Measurements from ENCODE around the gene LNPK.

The LNPK gene

GRCh38 chr2:176001916-176002687 is at the start of gene LNPK:
Gene LNPK, minus strand, starts transcription at chr2:176002267. Its CDS starts 6,683 bp downstream, at chr2:175995584.
- DNase-seq (ENCODE audit: extremely low read depth, low read depth): peak; percentile 68
- TF ChIP-seq CTCF (IDR thresholded peaks at IDR 0.05; ENCODE audit: low read depth, low read length): no peak

GRCh38 chr2:176039375-176039774 is 37.3 kb upstream of the LNPK start:
- DNase-seq (ENCODE audit: extremely low read depth, low read depth): no peak
- no peak for TF ChIP-seq CTCF (IDR thresholded peaks at IDR 0.05; ENCODE audit: low read depth, low read length)

DNA sequence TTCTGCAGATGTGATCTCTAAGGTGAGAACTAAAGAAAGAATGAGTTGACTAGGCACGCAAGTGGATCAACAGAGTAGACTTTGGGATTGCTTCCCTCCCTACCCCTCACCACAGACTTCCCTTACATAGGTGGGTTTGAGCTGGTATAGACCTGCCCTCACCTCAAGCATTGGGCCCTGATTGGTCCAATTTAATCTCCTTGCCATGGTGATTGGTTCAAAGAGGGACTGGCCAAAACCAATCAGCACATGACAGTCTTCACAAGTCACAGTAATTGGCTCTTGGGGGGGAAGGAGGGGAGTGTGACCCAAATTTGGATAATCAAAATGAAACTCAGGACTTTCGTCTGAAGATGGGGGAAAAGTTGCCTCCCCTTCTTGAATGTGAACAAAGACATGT is 36.6 kb upstream of the LNPK start:
- no peak for DNase-seq (ENCODE audit: extremely low read depth, low read depth)
- no peak for TF ChIP-seq CTCF (IDR thresholded peaks at IDR 0.05; ENCODE audit: low read depth, low read length)

- no peak for DNase-seq (ENCODE audit: extremely low read depth, low read depth)
- TF ChIP-seq CTCF (IDR thresholded peaks at IDR 0.05; ENCODE audit: low read depth, low read length): no peak
These were observed 33.1 kb upstream of the LNPK start for GRCh38 chr2:176035013-176035691.

GRCh38 chr2:176027806-176028205 is 25.7 kb upstream of the LNPK start:
- no peak for DNase-seq (ENCODE audit: extremely low read depth, low read depth)
- TF ChIP-seq CTCF (IDR thresholded peaks at IDR 0.05; ENCODE audit: low read depth, low read length): no peak

DNA sequence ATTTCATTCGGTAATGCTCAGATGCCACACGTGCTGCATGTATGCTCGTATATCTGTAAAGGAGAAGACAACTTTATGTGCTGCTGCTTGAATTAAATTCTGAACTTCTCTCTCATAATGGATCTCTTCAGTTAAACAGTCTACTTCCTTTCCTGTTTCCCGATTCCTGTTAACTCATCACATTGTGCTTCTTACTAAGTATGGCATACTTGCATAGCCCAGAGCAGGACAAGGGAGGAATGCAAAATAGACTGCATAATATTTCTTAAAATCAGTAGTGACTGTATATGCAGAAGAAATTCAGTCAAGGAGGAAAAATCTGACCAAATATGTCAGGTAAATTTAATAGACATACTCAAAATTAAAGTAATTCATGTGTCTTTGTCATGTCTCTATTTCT is 23.9 kb upstream of the LNPK start:
- DNase-seq (ENCODE audit: extremely low read depth, low read depth): no peak
- TF ChIP-seq CTCF (IDR thresholded peaks at IDR 0.05; ENCODE audit: low read depth, low read length): no peak

- TF ChIP-seq CTCF (IDR thresholded peaks at IDR 0.05; ENCODE audit: low read depth, low read length): no peak
These were observed 22.0 kb upstream of the LNPK start for GRCh38 chr2:176024083-176024482.

More at GRCh38 chr2:176024083-176024482, 22.0 kb upstream of the LNPK start:
- no peak for DNase-seq (ENCODE audit: extremely low read depth, low read depth)

Data from AG09319 (cell line).